Fibroblast of pulmonary artery (primary cell): ENCODE data around the gene IQCN.

ENCODE experiments used
- DNase-seq: peaks from one replicate; pipeline ENCODE4 v3.0.0-alpha.2; 2010; ENCODE audit warnings: low read depth
- H3K4me3 ChIP-seq: replicated peaks from 2 replicates; pipeline ENCODE4 v1.5.1; 2011; ENCODE audit warnings: low read depth, mild to moderate bottlenecking, control low read depth, low read length, moderate library complexity
- CTCF ChIP-seq: IDR thresholded peaks from 2 replicates; pipeline ENCODE4 v1.5.1; 2011; ENCODE audit warnings: mild to moderate bottlenecking, control low read depth, low read length, inconsistent platforms; ENCODE audit errors: missing control alignments

IQCN gene

GRCh38 chr19:18319591-18320135, 45.4 kb upstream of the IQCN start:
- no peak for DNase-seq
- no peak overlapping the region for H3K4me3 ChIP-seq
- TF ChIP-seq CTCF = no peak

GRCh38 chr19:18317961-18318800, 43.9 kb upstream of the IQCN start:
- TF ChIP-seq CTCF = no peak
- no peak for DNase-seq
- H3K4me3 ChIP-seq = no peak overlapping the region

- no peak for TF ChIP-seq CTCF
- DNase-seq = no peak
- H3K4me3 ChIP-seq = no peak overlapping the region
Measured at GRCh38 chr19:18313398-18313797, 39.1 kb upstream of the IQCN start.

- no peak overlapping the region for H3K4me3 ChIP-seq
- TF ChIP-seq CTCF = no peak
- no peak for DNase-seq
Measured at GRCh38 chr19:18312092-18312534, 37.9 kb upstream of the IQCN start.

GRCh38 chr19:18311502-18312091, 37.3 kb upstream of the IQCN start:
- no peak overlapping the region for H3K4me3 ChIP-seq
- no peak for TF ChIP-seq CTCF
- no peak for DNase-seq

GRCh38 chr19:18310966-18311365, 36.7 kb upstream of the IQCN start:
- no peak for DNase-seq
- TF ChIP-seq CTCF = no peak
- H3K4me3 ChIP-seq = no peak overlapping the region
